ENCODE data around the gene KIF5C. TPM values are rescaled to one million over a fixed set of nuclear protein-coding genes. Genes with fewer than 3 reads are reported as not detected.

KIF5C gene
- total and polyA plus RNA-seq, 2 of the 13 experiments (the other 11 are each of a cell fraction or from before 2014, with no cell fraction given), result 0.15 to 0.20 TPM

- TF ChIP-seq ZUFSP (CRISPR knock-in tag; IDR thresholded peaks at IDR 0.05; ENCODE audit: borderline replicate concordance) (no peak), ZNF616 (CRISPR knock-in tag; IDR thresholded peaks at IDR 0.05; ENCODE audit: low read depth) (no peak), ZMYM2 (CRISPR knock-in tag; IDR thresholded peaks at IDR 0.05) (no peak), ZBTB34 (CRISPR knock-in tag; IDR thresholded peaks at IDR 0.05) (no peak), ATAD3A (CRISPR knock-in tag; IDR thresholded peaks at IDR 0.05) (no peak)
Measured at GRCh38 chr2:149015501-149015900, 140.5 kb downstream of the KIF5C start (continued).

GRCh38 chr2:149015926-149016563 is 141.0 kb downstream of the KIF5C start:
- Histone ChIP-seq H3K79me2 (ENCODE audit: insufficient read depth, low read length) (no peaks in the 10 kb centered on the region), H4K20me1 (ENCODE audit: insufficient read depth, low read length) (no peaks in the 10 kb centered on the region), H3K4me3 (replicated peaks in 1 of 3; ENCODE audit: insufficient read depth in 1 of 3, low read depth in 2 of 3, low read length in 3 of 3) (no peak overlapping the region), H3K4me1 (ENCODE audit: insufficient read depth, low read length) (peaks cover 12% of the 10 kb centered on the region), H3K27me3 (ENCODE audit: control insufficient read depth in 1 of 2, insufficient read depth in 2 of 2, low read length in 2 of 2) (peaks cover 0 to 4% of the 10 kb centered on the region in 2 experiments; a peak in 1 of 5 replicates), H2AFZ (ENCODE audit: low read length) (no peak overlapping the region), H3K36me3 (replicated peaks in 1 of 2; ENCODE audit: control insufficient read depth in 1 of 2, insufficient read depth in 2 of 2, low read length in 2 of 2) (no peaks in the 10 kb centered on the region), H3K4me2 (ENCODE audit: low read depth, low read length) (no peak overlapping the region), H3K9ac (ENCODE audit: insufficient read depth, low read depth, low read length) (no peak overlapping the region), H3K9me3 (ENCODE audit: low read length) (no peaks in the 10 kb centered on the region), H3K27ac (ENCODE audit: extremely low read length, insufficient read depth, low read length) (no peak overlapping the region)
- DNase-seq (ENCODE audit: low spot score) (no peak), FAIRE-seq (no peak), ATAC-seq (no peak)
- BruUV-seq (replicated peaks), result no TSS peak
- POLR2A ChIA-PET, result interaction anchor here (1.1 kb wide), 1 partner anchor 571 kb away, joined by 3 read pairs; no protein-coding TSS in a partner anchor
- CTCF ChIA-PET (ENCODE audit: low intra/inter-chr PET ratio, low total read pairs), result interaction anchor here (1.7 kb wide), 1 partner anchor 297 kb away, joined by 9 read pairs; no protein-coding TSS in a partner anchor
- intact Hi-C loops (cut with micrococcal nuclease; ENCODE audit: unreplicated experiment) (no loop called here), in situ Hi-C loops (cut with HindIII; ENCODE audit: extremely low pct_ligation_motif_present, low pct_unique_long_range_greater_than_20kb) (no loop called here)
- 9% methylated on average over 4 of the region's 4 CpGs for WGBS (ENCODE audit: low lambda C conversion rate)
- TF ChIP-seq HMG20A (CRISPR knock-in tag; IDR thresholded peaks at IDR 0.05; ENCODE audit: borderline replicate concordance) (no peak), ZNF407 (CRISPR knock-in tag; IDR thresholded peaks at IDR 0.05; ENCODE audit: not compliant biosample characterization) (no peak), HMGXB4 (CRISPR knock-in tag; IDR thresholded peaks at IDR 0.05; ENCODE audit: borderline replicate concordance in 1 of 2, low read depth in 1 of 2) (no peak)
